GM21526 (cell line): ENCODE measurements around the gene IGFBP4.

ENCODE experiments used
- ATAC-seq: cut with Tn5 transposase; IDR thresholded peaks from one replicate; pipeline ENCODE4 v1.9.1; 2021; ENCODE audit warnings: moderate library complexity; ENCODE audit not compliant: unreplicated experiment, low FRiP score

IGFBP4 gene

DNA sequence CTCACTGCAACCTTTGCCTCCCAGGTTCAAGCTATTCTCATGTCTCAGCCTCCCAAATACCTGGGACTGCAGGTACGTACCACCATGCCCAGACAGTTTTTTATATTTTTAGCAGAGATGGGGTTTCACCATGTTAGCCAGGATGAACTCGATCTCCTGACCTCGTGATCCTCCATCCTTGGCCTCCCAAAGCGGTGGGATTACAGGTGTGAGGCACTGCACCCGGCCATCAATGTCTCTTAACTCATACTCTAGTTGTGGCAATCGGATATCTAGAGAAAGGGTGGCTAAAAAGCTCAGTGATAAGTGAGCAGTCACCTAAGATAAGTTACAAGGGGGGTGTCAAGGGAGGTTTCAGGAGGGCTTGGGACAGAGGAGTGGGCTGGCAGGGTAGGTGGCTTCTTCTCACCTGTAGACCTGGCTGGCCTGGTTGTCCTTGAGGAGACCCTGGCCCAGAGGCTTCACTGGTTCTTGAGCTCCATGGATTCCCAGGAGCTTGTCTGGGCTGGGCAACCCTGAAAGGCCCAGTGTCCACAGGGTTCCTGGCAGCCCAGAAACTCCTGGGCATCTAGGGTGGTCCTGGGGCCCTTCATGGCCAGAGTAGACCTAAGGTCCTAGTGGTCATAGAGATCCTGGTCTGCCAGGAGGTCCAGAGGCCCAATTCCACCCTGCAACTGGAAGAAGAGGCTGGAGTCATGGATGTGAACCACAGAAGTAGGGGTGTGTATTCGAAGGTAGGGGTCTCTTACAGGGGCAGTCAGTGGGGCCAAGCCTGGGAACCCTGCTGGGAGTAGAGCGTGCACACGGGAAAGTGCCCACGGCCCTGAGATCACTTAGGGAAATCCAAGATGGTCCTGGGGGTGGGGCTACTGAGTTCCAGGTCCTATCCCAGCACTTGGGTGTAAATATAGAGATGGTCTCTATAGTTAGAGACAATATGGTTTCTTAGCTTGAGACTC lies 12.7 kb upstream of the IGFBP4 start:
- ATAC-seq: no peak

DNA sequence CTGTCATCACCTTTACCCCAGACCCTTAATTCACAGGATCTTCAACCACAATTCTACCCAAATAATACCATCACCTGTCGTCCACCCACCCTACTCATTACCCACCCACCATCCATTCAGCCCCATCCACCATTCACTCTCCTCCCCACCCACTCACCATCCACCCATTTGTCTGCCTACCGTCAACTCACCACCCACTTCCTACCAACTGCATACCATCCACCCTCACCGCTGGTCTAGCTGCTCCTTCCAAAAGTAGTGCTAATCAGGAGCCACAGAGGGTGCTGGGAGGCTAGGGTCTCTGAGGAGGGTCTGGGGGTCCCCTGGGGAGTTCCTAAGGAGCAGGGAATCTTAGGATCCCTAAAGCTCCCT lies 12.0 kb upstream of the IGFBP4 start:
- no peak for ATAC-seq

DNA sequence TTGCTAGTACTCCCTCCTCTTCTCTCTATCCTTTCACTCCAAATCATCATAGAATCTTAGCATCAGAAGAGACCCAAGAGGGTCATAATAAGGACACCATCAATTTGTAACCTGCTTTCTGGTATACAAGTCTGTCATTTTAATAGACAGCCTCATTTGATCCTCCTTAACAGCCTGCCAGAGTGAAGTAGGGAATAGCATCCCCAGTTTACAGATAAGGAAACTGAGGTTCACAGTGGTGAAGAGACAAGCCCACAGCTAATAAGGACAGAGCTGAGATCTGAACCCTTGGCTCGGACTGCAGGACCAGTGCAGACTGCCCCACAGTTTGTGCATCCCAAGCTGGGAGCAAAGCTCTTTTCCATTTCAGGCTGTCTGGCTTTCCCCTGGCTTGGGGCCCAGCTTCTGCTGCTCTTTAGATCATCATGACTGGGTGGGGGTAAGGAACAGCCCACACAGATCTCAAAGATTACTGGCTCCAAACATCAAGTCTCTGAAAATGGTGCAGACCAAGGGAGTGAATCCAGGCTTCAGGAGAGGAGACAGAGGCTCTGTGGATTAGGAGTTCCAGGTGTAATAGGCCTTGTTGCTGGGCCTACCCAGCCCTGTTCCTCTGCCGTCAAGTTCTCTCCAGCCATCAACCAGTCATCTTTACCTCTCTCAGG lies 10.3 kb upstream of the IGFBP4 start:
- no peak for ATAC-seq

DNA sequence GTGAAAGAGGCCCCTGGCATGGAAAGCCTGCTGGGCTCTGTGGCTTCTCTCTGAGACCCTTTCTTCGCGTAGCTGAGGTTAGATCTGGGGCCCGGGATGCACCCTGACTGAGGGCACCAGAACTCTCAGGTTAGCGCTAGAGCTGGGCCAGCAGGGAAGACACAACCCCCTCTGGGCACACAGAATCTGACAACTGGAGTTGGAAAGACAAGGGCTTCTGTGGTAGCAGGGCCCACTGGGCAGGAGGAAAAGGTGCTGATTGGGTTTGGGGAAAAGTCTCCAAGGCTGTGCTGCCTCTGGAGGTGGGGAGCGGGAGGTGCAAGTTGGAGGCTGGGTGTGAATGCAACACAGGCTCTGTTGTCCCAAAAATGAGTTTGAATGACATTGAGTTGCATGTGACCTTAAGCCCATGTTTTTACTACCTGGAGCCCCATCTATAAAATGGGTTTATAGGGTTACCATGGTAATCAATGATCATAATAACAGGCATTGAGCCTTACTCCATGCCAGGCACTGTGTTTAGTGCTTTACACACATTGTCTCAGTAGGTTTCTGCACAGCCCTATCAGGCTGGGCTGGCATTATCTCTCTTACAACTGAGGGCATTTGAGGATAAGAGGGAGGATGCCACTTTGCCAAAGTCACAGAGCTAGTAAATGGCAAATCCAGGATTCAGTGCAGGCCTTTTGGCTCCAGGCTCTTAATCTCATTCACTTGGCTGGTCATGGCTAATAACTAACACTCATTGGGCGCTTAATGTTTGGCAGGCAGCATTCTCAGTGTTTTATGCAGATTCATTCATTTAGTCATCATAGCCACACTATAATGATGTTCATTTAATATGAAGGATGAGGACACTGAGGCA lies 9.5 kb upstream of the IGFBP4 start:
- ATAC-seq: no peak

DNA sequence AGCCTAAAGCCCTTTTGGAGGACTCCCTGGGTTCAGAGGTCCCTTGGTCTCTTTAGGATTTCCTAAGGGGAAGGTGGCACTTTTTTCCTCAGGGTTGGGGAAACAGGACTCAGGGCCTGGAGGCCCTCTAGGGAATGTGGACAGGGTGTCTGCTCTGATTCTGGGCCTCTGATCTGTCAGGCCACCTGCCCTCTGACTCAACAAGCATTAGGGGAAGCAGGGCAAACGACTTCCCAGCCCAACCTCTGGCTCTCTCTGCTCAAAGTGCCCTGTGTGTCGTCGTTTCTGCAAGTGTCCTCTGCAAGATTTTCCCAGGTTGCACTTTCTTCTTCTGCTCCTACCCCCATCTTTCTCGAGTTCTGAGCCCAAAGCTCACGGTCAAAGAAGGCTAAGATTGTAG lies 6.6 kb upstream of the IGFBP4 start:
- ATAC-seq: no peak

DNA sequence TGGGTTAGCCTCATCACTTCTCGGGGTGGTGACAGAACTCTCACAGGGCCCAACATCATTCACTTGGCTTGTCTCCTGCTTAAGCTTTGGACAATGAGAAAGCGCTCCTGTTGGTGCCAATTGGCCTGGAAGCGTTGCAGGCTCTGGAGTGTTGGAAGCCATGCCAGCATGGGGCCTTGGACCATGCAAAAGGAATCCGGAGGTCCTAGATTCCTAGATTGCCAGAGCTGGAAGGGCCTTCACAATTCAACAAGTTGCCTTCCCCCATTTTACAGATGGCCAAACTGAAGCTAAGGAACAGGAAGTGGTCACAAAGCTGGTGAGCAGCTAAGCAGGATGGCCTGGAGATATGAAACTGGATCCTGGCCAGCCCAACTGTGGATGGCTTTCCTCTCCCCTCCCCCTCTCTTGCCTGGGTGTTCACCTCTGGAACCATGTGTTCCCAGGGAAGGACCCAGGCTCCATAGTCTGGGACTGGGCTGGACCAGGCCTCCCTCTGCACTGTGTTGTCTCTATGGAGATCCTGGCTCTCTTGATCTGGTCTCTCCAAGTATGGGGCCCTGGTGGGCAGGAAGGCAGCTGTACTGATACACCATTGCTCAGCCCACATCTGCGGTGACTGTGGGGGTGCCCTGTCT lies 6.0 kb upstream of the IGFBP4 start:
- no peak for ATAC-seq

DNA sequence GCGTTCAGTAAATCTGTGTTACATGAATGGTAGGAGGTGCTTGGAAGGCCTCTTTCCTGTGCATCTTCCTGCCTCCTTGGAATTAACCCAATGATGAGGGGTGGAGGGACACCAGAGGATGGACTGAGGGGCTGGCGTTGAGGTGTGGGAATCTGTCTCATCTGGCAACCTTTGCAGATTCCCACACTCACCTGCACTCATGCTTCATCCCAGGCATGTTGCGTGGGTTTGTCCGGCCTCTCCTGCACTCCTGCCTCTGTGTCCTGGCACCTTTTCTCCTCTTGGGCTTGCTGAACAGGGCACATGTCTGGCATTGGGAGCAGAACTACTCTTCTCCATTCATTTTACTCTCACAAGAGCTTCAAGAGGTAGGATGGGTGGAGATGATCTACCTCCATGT lies 3.1 kb upstream of the IGFBP4 start:
- ATAC-seq: no peak

DNA sequence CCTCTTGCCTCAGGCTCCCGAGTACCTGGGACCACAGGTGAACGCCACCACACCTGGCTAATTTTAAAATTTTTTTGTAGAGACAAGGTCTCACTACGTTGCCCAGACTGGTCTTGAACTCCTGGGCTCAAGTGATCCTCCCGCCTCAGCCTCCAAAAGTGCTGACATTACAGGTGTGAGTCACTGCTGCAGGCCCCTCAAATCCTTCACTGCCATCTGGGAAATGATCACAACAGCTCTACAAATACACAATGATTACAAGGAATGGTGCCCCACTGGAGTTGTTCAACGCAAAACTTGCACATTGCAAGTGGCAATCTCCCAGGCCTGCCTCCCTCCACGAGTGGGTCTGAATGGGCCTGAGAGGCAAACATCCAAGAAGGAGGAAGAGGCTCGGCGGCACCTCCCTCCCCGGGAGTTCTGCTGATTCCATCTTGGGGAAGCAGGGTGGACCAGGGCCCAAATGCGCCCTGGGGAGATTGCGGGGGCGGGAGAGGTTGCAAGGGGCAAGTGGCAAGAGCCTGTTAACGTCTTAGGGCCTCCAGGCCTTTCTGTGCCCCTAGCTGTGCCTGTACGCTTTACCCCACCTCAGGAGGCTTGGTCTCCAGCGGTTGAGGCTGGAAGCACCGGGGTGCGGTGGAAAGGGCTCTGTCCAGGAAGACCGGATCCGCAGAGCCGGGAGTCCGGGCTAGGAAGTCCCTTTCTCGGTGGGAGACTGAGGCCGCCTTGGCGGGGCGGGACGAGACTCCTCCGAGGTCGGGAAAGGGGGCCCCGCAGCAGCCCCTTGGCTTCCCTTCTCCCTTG lies 656 bp upstream of the IGFBP4 start:
- ATAC-seq: no peak

DNA sequence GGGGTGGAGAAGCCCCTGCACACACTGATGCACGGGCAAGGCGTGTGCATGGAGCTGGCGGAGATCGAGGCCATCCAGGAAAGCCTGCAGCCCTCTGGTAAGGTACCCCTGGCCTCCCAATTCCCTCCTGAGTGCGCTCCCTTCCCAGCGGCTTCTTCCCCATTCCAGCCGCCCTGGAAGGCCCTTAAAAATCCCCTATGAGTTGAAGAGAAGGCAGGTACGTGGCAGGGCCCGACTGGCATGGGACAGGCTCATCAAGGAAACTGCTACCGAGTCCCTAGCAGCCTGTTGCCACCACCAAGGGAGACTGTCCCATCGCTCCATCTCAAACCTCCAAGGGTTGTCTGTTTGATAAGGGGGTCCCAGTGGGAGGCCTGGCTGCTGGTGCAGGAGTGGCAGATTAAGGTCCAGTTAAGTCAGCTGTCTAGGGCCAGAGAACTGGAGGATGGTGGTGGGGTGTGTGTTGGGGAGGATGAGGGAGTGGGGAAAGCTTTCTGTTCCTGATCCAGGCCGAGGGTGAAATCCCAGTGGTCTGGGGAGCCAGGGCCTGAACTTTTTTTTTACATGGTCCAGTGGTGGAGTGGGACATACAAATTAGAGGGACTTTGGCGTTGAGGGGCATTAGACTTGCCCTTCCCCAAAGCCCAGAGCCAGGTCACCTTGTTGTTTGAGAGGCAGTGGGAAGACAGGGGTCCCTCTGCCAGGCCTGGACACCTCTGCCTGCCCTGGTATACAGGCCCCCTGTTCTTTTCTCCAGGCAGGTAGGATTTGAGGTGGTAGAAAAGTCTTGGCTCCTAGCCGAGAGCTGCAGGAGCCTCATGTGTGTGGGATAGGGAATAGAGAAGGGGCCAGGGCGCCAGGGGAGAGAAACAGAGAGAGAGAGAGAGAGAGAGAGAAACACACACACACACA lies 994 bp downstream of the IGFBP4 start:
- ATAC-seq: no peak

DNA sequence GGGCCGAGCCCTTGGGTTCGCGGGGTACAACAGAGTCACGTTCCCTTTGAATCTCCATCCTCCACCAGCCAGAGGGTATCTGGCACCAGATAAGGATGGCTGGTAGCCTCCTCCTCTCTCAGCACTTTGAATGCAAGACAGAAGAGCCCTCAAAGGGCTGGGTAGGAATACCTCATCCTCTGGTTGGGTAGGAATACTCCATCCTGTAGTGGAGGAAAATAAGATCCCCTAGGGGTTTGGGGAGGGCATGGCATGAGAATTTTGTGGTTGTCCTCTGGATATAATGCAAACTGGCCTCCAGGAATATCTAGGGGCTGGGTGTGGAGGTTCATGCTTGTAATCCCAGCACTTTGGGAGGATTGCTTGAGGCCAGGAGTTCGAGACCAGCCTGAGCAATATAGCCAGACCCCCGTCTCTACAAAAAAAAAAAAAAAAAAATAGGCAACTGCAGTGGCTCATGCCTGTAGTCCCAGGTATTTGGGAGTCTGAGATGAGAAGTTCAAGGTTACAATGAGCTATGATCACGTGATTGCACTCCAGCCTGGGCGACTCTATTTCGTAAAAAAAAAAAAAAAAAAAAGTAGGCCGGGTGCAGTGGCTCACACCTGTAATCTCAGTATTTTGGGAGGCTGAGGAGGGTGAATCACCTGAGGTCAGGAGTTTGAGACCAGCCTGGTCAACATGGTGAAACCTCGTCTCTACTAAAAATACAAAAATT lies 2.7 kb downstream of the IGFBP4 start:
- ATAC-seq: no peak

DNA sequence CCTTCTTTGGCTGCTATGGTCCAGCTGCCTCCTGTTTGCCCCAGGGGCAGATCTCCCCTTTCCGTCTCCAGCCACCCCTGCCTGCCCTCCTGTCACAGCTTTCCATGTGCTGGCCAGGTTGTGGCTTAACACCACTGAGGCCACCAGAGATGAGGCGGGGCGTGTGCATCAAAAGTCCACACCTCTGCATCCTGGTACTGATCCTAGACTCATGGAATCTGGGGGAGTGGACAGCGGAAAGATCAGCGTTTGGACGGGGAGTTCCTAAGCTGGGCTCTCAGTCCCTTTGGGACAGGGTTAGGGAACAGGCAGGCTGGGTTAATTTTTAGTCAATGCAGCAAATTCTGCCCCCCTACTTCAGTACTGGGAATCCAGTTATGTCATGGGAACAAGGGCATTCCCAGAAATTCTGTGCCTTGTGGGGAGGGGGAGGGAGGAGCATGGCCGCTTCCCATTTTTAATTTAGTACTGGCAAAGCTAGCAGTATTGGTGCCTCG lies 3.9 kb downstream of the IGFBP4 start:
- no peak for ATAC-seq

DNA sequence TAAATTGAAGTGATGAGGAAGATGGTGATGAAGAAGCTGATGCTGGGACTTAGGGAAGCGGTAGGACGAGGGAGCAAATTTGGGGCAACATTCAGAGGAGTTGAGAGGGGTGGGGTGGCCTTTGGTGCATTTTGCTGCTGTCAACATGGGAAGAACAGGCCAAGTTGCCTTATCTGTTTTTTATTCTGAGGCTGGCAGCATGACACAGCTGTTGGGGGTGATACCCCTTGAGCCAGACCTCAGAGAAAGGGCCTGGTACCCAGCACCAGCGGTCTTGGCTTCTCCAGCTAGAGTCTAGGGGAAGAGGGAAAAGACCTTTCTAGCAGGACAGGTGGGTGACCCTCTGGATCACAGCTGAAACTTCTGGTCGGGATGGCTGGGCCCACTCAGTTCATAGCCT lies 4.6 kb downstream of the IGFBP4 start:
- no peak for ATAC-seq

DNA sequence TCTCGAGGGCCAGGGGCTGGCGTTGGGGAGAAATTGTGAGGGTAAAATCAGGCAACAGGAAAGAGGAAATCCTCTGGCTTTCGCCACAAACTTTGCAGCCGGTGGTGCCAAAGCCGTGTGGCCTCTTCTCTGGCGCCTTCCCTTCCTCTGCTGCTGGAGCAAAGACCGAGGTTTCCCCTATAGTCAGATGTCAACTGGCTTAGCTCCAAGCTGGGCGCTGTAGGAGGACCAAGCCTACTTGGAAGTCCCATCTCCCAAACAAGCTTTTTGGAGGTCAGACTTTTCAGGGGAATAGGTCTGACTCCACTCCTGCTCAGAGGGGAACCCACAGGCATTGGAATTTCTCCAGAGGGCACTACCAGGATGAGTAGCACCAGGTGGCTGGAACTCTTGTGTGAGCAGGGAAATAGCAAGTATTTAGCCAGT lies 5.0 kb downstream of the IGFBP4 start:
- ATAC-seq: no peak

DNA sequence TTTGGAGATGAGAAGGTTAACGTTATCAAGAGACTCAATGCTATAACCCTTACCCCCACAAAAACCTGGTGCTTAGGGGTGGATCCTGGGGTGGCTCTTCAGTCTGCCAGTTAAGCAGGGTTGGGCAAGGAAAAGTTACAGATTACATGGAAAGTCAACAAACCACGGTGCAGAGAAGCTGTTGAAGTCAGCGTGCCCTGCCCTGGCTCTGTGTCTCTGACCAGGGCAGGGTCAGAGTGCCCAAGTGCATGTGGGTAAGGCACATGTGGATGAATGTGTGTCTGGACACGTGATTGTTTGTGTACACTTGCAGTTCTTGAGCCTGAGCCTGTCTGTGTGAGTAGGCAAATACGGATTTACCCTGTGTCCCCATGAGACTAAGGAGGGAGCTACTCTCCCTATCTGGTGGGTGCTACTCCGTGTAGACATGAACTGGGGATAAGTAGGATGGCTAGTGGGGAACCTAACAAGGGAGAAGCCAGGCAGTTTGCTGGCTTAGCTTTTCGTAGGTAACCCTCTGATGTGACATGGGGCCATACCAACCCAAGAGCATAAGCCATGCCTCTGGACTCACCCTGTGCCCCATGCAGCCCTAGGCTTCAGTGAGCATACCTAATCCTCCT lies 5.5 kb downstream of the IGFBP4 start:
- no peak for ATAC-seq

DNA sequence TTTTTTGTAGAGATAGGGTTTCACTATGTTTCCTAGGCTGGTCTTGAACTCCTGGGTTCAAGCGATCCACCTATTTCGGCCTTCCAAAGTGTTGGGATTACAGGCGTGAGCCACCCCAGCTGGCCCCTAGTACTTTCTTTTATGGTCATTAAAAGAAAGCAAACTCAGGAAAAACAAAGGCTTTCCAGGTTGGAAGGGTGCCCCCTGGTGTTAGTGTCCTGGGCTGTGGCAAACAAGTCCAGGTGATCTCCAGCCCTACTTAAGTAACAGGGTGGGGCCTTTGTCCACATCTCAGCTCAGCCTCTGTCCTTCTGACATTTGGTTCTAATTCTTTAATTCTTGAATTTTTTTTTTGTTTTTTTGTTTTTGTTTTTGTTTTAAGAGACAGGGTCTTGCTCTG lies 6.9 kb downstream of the IGFBP4 start:
- ATAC-seq: no peak

DNA sequence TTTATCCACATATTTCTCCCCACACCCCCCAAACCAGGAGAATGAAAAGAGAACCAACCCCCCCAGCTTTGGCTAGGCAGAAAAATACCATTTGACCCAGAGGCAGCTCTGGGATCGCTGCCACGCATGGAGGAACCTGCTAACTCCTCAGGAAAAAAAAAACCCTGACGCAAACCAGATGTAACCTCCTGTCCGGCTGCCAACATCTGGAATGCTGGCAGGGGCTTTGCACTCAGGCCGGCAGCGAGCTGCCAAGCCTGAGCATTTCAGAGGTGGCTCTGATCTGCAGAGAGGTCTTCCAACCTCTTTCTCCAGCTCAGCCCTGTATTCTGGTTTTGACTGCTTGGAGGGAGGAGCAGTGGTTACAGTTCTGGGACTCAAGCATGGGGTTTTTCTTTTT lies 8.2 kb downstream of the IGFBP4 start:
- ATAC-seq: no peak

DNA sequence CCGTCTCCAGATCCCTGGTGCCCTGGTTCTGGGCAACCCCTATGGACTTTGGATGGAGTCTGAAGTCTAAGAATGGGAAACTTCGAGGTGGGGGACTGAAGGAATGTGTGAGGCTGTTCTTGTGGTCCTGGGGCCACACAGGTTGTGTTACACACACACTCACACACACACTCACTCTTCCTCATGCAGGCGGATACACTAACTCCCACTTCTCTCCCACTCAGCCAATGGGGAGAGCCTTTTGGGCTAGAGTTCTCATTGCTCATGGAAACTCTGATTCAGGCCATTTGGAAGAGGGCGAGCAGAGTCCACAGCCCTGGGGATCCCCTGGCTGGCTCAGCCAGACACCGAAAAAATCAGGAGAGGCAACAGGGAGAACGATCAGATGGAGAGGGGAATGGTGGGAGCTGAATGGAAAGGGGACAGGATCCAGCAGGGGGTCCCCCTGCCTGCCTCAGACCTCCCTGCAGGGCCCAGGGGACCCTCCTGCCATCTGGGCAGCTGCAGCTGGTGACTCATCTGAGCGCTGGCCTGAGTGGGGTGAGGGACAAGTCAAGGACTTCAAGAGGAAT lies 9.1 kb downstream of the IGFBP4 start:
- ATAC-seq: no peak
